ENCODE measurements around the gene RNF212B.
"Not testable (repeated sequence)": the region's sequence is repeated elsewhere in the genome, so short reads cannot be mapped to it uniquely, and the experiment has no call there.

Gene RNF212B

GRCh38 chr14:23217032-23218020 lies 20.4 kb upstream of the RNF212B start:
- Histone ChIP-seq H3K4me1 (ENCODE audit: insufficient read depth, low read length, severe bottlenecking) (no peaks in the 10 kb centered on the region), H4K20me1 (ENCODE audit: insufficient read depth, low read length) (no peaks in the 10 kb centered on the region), H3K9ac (ENCODE audit: low read length) (no peak overlapping the region), H3K4me2 (ENCODE audit: low read length) (no peak overlapping the region), H3F3A (ENCODE audit: insufficient read depth, low read length) (no peaks in the 10 kb centered on the region), H3K9me3 (ENCODE audit: low read length) (peaks cover 4% of the 10 kb centered on the region; the same call in 1 of the 2 replicates), H3K36me3 (ENCODE audit: insufficient read depth, low read length) (no peaks in the 10 kb centered on the region), H3K79me2 (ENCODE audit: insufficient read depth, low read length) (no peaks in the 10 kb centered on the region), H3K27ac (ENCODE audit: low read depth, low read length, poor library complexity, severe bottlenecking) (no peak overlapping the region), H3K27me3 (ENCODE audit: insufficient read depth, low read length) (no peaks in the 10 kb centered on the region; the same call in 1 of the 2 replicates), H2AFZ (ENCODE audit: low read length) (no peak overlapping the region), H3K9me2 (ENCODE audit: low read depth, low read length) (no peaks in the 10 kb centered on the region), H3K4me3 (ENCODE audit: low read depth, low read length, poor library complexity, severe bottlenecking) (no peak overlapping the region)
- TF ChIP-seq CTCF (IDR thresholded peaks at IDR 0.05; ENCODE audit: low read length) (no peak), EZH2 (IDR thresholded peaks at IDR 0.05; ENCODE audit: borderline replicate concordance, low read length) (no peak)

- Histone ChIP-seq H3F3A (ENCODE audit: insufficient read depth, low read length) (no peaks in the 10 kb centered on the region), H3K4me2 (ENCODE audit: low read length) (no peak overlapping the region), H3K36me3 (ENCODE audit: insufficient read depth, low read length) (no peaks in the 10 kb centered on the region), H3K4me3 (ENCODE audit: low read depth, low read length, poor library complexity, severe bottlenecking) (no peak overlapping the region), H3K9me3 (ENCODE audit: low read length) (peaks cover 4% of the 10 kb centered on the region; the same call in 1 of the 2 replicates), H3K79me2 (ENCODE audit: insufficient read depth, low read length) (no peaks in the 10 kb centered on the region), H2AFZ (ENCODE audit: low read length) (no peak overlapping the region), H3K4me1 (ENCODE audit: insufficient read depth, low read length, severe bottlenecking) (no peaks in the 10 kb centered on the region), H4K20me1 (ENCODE audit: insufficient read depth, low read length) (no peaks in the 10 kb centered on the region), H3K9me2 (ENCODE audit: low read depth, low read length) (no peaks in the 10 kb centered on the region), H3K27ac (ENCODE audit: low read depth, low read length, poor library complexity, severe bottlenecking) (no peak overlapping the region), H3K9ac (ENCODE audit: low read length) (no peak overlapping the region), H3K27me3 (ENCODE audit: insufficient read depth, low read length) (no peaks in the 10 kb centered on the region; the same call in 1 of the 2 replicates)
- TF ChIP-seq CTCF (IDR thresholded peaks at IDR 0.05; ENCODE audit: low read length) (no peak), EZH2 (IDR thresholded peaks at IDR 0.05; ENCODE audit: borderline replicate concordance, low read length) (no peak)
These were observed 18.7 kb upstream of the RNF212B start for GRCh38 chr14:23219075-23219474.

- not testable (repeated sequence) for H3K27me3 ChIP-seq (ENCODE audit: insufficient read depth, low read length); H2AFZ ChIP-seq (ENCODE audit: low read length); H3K9ac ChIP-seq (ENCODE audit: low read length); H3K79me2 ChIP-seq (ENCODE audit: insufficient read depth, low read length); H3K4me1 ChIP-seq (ENCODE audit: insufficient read depth, low read length, severe bottlenecking); H3F3A ChIP-seq (ENCODE audit: insufficient read depth, low read length); H3K36me3 ChIP-seq (ENCODE audit: insufficient read depth, low read length); H3K9me3 ChIP-seq (ENCODE audit: low read length); H3K27ac ChIP-seq (ENCODE audit: low read depth, low read length, poor library complexity, severe bottlenecking); H3K9me2 ChIP-seq (ENCODE audit: low read depth, low read length); H4K20me1 ChIP-seq (ENCODE audit: insufficient read depth, low read length); H3K4me2 ChIP-seq (ENCODE audit: low read length); H3K4me3 ChIP-seq (ENCODE audit: low read depth, low read length, poor library complexity, severe bottlenecking)
These were observed 12.8 kb upstream of the RNF212B start for GRCh38 chr14:23224958-23225357.
